K562 (cell line): ENCODE results near the gene OR2B2. TPM values are rescaled to one million over a fixed set of nuclear protein-coding genes. Genes with fewer than 3 reads are reported as not detected.

Experiments
- COPS2 ChIP-seq: fragments of 450-650 bp; conservative IDR thresholded peaks from 2 replicates; pipeline ENCODE4 v1.6.1; 2016; ENCODE audit warnings: mild to moderate bottlenecking, moderate library complexity
- GMEB1 ChIP-seq: fragments of 250-450 bp; sonication (Bioruptor Pico); IDR thresholded peaks from 2 replicates; pipeline ENCODE4 v1.4.0; 2020; ENCODE audit warnings: mild to moderate bottlenecking
- HSF4 ChIP-seq: fragments of 250-450 bp; sonication (Bioruptor Pico); IDR thresholded peaks from 2 replicates; pipeline ENCODE4 v2.1.2; 2022; ENCODE audit warnings: mild to moderate bottlenecking, moderate library complexity, borderline replicate concordance
- MCM7 ChIP-seq, 2 experiments: fragments of 450-650 bp; IDR thresholded peaks; 2 replicates each; pipeline ENCODE4 v1.6.1; 2016 to 2018
- MNT ChIP-seq, 2 experiments: fragments of 450-650 bp; conservative IDR thresholded peaks; 2 replicates each; pipeline ENCODE4 v1.6.1; 2017; ENCODE audit warnings: mild to moderate bottlenecking in 2 of 2, moderate library complexity in 2 of 2
- NFIX ChIP-seq: fragments of 250-450 bp; sonication (Bioruptor Pico); IDR thresholded peaks from 2 replicates; pipeline ENCODE4 v1.4.0; 2020; ENCODE audit warnings: low read depth, mild to moderate bottlenecking, moderate library complexity
- POLR3G ChIP-seq: IDR thresholded peaks from 2 replicates; pipeline ENCODE4 v1.6.1; 2011; ENCODE audit not compliant: insufficient read length, insufficient replicate concordance; ENCODE audit errors: extremely low read depth
- SAFB ChIP-seq: fragments of 200-400 bp; formaldehyde crosslinking; IDR thresholded peaks from 2 replicates; pipeline ENCODE4 v1.6.1; 2017; ENCODE audit warnings: low read depth, low read length, borderline replicate concordance
- SMAD2 ChIP-seq: fragments of 150-350 bp; IDR thresholded peaks from 2 replicates; pipeline ENCODE4 v1.6.1; 2014; ENCODE audit warnings: low read depth, mild to moderate bottlenecking, low read length
- STAT5A ChIP-seq: IDR thresholded peaks from 2 replicates; pipeline ENCODE4 v1.6.1; 2012; ENCODE audit warnings: low read length, inconsistent platforms, borderline replicate concordance
- THAP12 ChIP-seq: fragments of 250-450 bp; sonication (Bioruptor Pico); IDR thresholded peaks from 2 replicates; pipeline ENCODE4 v1.9.0; 2021; ENCODE audit warnings: mild to moderate bottlenecking, inconsistent platforms
- polyA plus RNA-seq, 8 experiments: library from polyadenylated mRNA; depleted of rRNA in 4 of 8; stranded (reverse) in 5 of 8; unstranded in 3 of 8; fragments of >200 nt; fragmentation: Nextera tagmentation in 2 of 8; fragmentation: Illumina TruSeq in 1 of 8; extraction: Ambion mirVana in 2 of 8; extraction: Trizol in 1 of 8; gene quantifications; 2 replicates each; pipeline versions ENCODE4 v1.2.1 to v1.2.3, GENCODE V29; 2011 to 2014; ENCODE audit warnings: inconsistent platforms in 1 of 8, missing spikeins in 1 of 8
- total RNA-seq, 7 experiments: library from RNA; depleted of rRNA in 6 of 7; stranded (reverse); fragments of >200 nt in 6 of 7; fragmentation: Illumina TruSeq in 2 of 7; extraction: Trizol in 2 of 7; gene quantifications; 2 replicates each; pipeline versions ENCODE4 v1.2.1 to v1.2.3, GENCODE V29; 2011 to 2021; ENCODE audit warnings: low replicate concordance in 1 of 7
- TF ChIP-seq, protein P1 (sequence below): fragments of 250-450 bp; sonication (Bioruptor Pico); IDR thresholded peaks from 2 replicates; pipeline ENCODE4 v1.4.0; 2020; ENCODE audit warnings: mild to moderate bottlenecking, moderate library complexity, borderline replicate concordance
- TF ChIP-seq, protein P2 (sequence below): fragments of 250-450 bp; sonication (Bioruptor Pico); IDR thresholded peaks from 2 replicates; pipeline ENCODE4 v1.4.0; 2020; ENCODE audit warnings: borderline replicate concordance

The OR2B2 gene
- total and polyA plus RNA-seq, 9 of the 15 experiments (the other 6 are each of a cell fraction or from before 2014, with no cell fraction given): 0.24 TPM; not detected in 8

GRCh38 chr6:27893059-27893835 is 18.9 kb downstream of the OR2B2 start (continued):
- TF ChIP-seq, protein P1, sequence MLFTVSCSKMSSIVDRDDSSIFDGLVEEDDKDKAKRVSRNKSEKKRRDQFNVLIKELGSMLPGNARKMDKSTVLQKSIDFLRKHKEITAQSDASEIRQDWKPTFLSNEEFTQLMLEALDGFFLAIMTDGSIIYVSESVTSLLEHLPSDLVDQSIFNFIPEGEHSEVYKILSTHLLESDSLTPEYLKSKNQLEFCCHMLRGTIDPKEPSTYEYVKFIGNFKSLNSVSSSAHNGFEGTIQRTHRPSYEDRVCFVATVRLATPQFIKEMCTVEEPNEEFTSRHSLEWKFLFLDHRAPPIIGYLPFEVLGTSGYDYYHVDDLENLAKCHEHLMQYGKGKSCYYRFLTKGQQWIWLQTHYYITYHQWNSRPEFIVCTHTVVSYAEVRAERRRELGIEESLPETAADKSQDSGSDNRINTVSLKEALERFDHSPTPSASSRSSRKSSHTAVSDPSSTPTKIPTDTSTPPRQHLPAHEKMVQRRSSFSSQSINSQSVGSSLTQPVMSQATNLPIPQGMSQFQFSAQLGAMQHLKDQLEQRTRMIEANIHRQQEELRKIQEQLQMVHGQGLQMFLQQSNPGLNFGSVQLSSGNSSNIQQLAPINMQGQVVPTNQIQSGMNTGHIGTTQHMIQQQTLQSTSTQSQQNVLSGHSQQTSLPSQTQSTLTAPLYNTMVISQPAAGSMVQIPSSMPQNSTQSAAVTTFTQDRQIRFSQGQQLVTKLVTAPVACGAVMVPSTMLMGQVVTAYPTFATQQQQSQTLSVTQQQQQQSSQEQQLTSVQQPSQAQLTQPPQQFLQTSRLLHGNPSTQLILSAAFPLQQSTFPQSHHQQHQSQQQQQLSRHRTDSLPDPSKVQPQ (CRISPR knock-in tag): no peak
- TF ChIP-seq MCM7 (IDR thresholded peaks at IDR 0.05) (no peak), SAFB (peak; percentile 55; the same call in 1 of the 2 replicates), HSF4 (CRISPR knock-in tag) (no peak), GMEB1 (no peak), SMAD2 (no peak), THAP12 (CRISPR knock-in tag) (peak; percentile 98), MNT (conservative IDR thresholded peaks at IDR 0.05) (peak; percentile 61 to 73; a peak in 3 of 4 replicates), STAT5A (peak; percentile 57; the same call in 1 of the 2 replicates), NFIX (no peak), COPS2 (no peak), POLR3G (no peak)
- TF ChIP-seq, protein P2, sequence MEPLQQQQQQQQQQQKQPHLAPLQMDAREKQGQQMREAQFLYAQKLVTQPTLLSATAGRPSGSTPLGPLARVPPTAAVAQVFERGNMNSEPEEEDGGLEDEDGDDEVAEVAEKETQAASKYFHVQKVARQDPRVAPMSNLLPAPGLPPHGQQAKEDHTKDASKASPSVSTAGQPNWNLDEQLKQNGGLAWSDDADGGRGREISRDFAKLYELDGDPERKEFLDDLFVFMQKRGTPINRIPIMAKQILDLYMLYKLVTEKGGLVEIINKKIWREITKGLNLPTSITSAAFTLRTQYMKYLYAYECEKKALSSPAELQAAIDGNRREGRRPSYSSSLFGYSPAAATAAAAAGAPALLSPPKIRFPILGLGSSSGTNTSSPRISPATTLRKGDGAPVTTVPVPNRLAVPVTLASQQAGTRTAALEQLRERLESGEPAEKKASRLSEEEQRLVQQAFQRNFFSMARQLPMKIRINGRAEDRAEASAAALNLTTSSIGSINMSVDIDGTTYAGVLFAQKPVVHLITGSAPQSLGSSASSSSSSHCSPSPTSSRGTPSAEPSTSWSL: 0 out of 2 replicates have a peak, but pooled peaks have one; percentile 46
